Measurements from ENCODE around the gene RNASE12.

- no peak for TF ChIP-seq EZH2 (IDR thresholded peaks at IDR 0.05; ENCODE audit: borderline replicate concordance)
- no peak for TF ChIP-seq CTCF (IDR thresholded peaks at IDR 0.05; ENCODE audit: poor library complexity)
- TF ChIP-seq EZH2phosphoT487 (IDR thresholded peaks at IDR 0.05; ENCODE audit: low read depth, severe bottlenecking, unreplicated experiment), result no peak
These were observed 8.0 kb downstream of the RNASE12 start for GRCh38 chr14:20583142-20583541.

Data from hepatocyte (in vitro differentiated cells).